Limb (tissue), 2 donors: Measurements from ENCODE around the gene GALR1.
"Not testable (repeated sequence)": the region's sequence is repeated elsewhere in the genome, so short reads cannot be mapped to it uniquely, and the experiment has no call there.

Source experiments
- DNase-seq, 2 donors: peaks; one replicate each; pipeline ENCODE4 v3.0.0-alpha.2; 2016; ENCODE audit errors: extremely low spot score in 2 of 2

The GALR1 gene

GRCh38 chr18:77250926-77251729 lies 1.5 kb downstream of the GALR1 start:
- DNase-seq, result peak in 1 of 2 donors; percentile 38

DNA sequence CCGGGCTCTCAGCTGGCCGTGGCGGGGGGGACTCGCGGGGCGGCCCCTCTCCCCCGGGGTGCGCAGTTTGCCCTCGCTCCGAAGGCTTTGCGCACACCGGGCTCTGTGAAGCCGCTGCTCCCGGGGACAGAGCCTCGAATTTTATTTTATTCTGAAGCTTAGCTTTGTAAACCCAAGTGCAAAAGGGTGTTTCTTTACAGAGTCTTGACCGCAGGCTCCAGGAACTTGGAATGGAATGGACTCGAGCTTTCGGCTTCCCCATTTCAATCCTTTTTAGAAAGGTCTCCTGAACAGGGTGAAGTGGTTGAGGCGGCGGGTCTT lies 2.0 kb downstream of the GALR1 start:
- DNase-seq, result no peak

DNA sequence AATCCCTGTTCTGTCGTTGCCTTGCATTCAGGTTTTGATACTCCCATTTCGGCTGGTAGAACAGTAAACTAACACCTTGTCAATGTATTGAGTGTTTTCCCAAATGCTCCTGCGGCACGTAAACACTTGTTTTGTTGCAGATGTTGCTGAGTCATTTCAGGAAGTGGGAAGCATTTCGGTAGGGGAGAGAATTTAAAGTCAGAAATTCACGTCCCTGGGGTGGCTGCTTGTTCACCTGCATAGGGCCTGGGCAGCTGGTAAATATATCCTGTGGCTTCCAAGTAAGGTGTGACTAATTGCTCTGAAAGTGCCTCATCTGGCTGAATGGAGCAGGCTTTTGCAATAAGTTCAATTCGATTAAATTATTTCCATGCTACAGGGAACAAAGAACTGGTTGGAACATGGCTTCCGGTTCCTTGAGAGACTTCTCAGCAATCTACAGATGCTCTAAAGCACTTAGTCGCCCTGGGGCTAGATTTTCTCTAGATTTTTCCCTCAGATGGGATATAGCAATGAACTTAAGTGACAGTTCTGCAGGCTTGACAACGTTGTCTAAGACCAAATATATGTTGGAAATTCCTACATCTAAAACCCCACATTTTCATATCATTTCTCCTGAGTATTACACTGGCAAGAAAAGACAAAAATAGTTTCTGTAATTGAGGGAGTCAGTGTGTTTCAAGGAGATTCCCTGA lies 5.2 kb downstream of the GALR1 start:
- no peak for DNase-seq

- no peak for DNase-seq
Measured at GRCh38 chr18:77255426-77256105, 5.9 kb downstream of the GALR1 start.

DNA sequence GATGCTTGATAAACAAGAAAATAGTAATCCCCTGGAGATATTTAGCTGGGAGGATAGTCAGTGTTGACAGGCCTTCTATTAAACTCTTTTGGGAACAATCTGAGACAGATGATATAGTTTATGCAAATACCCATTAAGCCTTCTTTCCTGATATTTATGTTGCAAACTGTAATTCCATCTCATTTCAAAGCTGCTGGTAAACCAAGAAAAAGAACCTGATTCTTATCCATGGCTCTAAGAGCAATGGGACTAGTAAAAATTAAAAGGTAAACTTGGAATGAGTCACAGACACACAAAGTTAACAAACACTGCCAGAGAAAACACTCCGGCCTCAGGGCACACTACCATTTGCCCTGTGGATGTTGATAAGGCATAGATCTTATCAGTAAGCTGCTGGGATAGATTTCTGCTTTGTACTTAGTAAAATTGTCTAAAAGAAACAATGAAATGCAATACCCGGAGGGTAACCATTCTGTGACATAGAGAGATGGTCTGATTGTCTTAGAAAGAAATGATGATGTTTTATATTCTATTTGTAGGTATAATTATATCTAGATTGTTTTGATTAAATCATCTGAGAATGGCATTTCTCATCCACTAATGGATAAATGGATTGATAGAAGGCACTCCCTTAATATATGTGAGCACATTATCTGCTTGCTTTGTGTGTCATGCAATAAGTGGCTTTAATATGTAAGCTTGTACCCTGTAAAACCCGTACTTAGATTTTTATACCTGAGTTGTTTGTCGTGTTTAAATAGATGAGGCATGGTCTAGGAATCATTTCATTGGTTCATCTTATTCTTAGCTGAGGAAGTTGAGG lies 13.2 kb downstream of the GALR1 start:
- DNase-seq, result no peak

DNA sequence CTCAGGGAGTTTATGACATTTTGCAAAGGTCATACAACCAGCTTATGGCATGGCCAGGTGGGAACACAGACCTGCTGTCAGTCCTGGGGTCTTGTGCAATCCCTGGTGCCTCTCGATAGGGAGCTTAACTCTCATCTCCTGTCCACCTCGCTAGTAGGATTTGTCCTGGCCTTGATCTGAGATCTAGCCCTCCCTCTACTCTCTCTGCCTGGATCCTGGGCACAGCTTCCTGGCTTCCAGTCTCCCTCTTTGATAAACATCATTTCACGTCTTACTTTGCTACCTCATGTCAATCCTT lies 13.8 kb downstream of the GALR1 start:
- no peak for DNase-seq

DNA sequence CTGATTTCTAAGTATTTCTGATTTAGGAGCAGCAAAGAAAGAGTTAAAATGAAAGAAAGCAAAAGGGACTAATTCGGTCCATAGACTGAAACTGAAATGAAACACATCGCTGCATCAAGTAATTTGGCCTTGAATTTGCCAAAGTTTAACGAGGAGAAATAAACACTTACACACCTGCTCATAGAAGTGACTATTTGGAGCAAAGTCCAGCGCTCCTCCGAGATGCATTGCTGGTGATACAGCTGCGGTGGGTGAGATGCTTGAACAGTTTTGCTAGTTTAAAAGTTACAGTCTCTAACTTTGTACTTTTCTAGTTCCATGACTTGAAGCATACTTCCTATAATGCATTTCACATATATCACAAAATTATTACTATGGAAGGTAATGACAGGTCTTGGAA lies 18.3 kb downstream of the GALR1 start:
- no peak for DNase-seq

DNA sequence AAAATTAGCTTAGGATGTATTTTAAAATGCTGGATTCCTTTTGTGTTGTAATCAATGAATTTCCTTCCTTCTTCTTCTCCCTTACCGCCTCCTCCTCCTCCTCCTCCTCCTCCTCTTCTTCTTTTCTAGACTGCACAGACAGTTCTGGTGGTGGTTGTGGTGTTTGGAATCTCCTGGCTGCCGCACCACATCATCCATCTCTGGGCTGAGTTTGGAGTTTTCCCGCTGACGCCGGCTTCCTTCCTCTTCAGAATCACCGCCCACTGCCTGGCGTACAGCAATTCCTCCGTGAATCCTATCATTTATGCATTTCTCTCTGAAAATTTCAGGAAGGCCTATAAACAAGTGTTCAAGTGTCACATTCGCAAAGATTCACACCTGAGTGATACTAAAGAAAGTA lies 18.8 kb downstream of the GALR1 start:
- no peak for DNase-seq

DNA sequence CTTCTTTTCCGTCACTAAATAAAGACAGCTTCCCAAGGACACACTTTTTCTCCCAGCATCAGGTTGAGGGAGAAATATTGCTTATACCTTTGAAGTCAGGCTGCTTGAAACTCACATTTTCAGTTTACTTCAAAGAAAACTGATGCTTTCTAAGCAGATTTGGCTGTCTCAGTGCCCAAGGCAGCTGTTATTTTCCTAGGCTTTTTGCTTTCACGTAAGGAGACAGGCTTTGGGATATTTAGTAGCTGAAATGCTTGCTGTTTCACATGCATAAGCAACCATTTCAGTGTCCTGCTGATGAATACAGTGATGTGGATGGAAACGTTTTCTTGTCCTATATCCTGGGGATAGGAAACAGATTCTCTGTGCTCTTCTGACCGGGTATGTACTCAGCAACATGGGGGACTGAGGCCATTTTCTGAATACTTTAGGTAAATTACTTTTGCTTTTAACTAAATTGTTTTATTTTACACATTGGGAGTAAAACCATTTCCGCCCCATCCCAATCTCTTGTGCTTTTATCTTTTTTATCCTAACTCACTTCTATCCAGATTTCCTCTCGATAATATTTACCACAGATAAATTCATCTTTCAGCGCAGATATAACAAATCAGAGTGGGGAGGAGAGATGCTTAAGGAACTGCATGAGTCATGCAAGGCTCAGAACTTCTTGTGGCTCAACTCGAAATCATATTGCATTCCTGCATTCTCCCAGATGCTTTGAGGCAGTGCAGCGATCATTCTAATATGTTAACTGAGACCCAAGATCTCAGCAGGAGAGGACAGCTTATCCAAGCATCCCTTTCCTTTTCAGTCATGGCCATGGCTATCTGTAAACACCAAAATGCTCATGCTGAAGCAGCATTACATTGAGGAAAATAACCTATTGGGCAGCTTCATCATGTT lies 22.2 kb downstream of the GALR1 start:
- no peak for DNase-seq

- not testable (repeated sequence) for DNase-seq
Measured at GRCh38 chr18:77290841-77291240, 41.2 kb downstream of the GALR1 start.

DNA sequence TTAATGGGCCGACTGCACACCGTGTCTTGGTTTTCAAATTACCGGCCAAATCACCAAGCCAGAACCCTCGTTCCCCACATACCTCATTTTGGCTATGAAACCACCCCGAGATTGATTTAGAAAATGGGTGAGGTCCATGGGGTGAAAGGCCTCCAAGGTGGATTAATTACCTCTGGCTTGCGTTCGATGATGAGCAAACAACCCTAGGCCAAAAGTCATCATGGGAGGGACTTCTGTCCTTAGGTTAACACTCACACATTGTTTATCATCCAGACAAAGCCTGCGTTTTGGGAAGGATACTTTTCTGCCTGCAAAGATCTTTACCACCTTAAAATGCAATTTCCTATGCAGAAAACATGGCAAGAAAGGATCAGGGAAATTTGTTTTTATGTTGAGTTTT lies 48.5 kb downstream of the GALR1 start:
- DNase-seq, result no peak

GRCh38 chr18:77299706-77300105 lies 50.1 kb downstream of the GALR1 start:
- no peak for DNase-seq

DNA sequence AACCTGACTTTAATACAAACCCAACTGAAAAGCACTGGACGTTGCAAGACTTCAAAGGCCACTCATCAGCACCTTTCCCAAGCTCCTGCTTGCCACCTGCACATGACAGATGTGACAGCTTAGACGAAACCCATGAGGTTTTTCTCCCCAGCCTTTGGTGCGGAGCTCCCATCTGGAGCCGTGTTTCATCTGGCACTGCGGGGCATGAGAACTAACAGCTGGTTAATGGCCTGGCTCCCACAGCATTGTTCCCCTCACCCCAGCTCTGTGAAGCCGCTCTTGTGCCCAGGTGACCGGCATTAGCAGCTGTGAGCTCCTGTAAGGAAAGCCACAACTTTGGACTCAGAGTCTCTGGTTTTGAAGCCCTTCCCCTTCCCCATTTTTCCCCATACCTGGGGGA lies 50.9 kb downstream of the GALR1 start:
- no peak for DNase-seq

GRCh38 chr18:77304268-77304667 lies 54.6 kb downstream of the GALR1 start:
- DNase-seq, result no peak

DNA sequence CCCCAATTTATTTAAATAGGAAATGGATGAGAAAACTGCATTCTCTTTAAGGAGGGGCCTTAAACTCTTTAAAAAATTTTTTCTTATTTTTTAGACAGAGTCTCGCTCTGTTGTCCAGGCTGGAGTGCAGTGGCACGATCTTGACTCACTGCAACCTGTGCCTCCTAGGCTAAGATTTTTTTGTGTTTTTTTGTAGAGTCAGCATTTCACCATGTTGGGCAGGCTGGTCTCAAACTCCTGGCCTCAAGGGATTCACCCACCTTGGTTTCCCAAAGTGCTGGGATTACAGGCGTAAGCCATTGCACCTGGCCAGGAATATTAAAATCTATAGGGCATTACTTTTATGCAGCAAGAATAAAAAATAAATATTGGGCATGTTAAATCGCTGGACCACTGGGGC lies 56.0 kb downstream of the GALR1 start:
- DNase-seq, result no peak

DNA sequence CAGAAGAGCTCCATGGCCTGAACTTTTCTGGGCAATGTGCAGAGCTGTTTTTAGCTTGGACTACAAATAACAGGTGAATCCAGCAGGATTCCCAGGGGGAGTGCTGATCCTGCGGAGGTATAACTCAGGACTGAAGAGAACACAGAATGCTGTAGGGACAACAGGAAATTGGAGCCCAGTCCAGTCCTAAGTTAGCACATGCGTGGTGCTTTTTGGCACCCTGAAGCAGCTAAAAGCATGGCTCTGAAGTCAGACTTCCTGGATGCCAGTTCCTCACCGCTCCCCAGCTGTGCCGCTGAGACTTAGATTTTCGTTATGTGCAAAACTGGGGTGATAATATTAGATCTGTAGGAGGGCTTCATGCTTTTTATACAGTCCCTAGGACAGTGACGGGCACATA lies 58.6 kb downstream of the GALR1 start:
- no peak for DNase-seq

GRCh38 chr18:77314511-77314910 lies 64.9 kb downstream of the GALR1 start:
- DNase-seq, result no peak

- no peak for DNase-seq
Measured at GRCh38 chr18:77314952-77315351, 65.3 kb downstream of the GALR1 start.

DNA sequence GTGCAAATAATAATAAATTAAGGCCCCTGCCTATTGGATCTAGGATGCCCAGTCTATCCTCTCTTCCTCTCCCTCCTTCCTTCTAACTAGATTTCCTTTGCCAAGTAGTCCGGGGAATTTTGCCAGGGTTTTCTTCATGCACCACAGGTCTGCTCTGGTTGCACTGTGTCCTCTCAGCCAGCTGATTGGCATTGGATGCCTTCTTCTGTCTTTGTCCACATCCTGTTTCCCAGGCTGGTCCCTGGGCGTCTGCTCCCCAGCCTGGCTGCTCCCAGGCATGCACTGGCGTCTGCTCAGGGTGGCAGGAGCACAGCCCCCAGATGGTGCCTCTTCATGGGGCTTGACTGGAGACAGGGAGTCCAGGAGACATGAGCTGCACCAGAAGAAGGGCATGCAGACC lies 66.4 kb downstream of the GALR1 start:
- no peak for DNase-seq

DNA sequence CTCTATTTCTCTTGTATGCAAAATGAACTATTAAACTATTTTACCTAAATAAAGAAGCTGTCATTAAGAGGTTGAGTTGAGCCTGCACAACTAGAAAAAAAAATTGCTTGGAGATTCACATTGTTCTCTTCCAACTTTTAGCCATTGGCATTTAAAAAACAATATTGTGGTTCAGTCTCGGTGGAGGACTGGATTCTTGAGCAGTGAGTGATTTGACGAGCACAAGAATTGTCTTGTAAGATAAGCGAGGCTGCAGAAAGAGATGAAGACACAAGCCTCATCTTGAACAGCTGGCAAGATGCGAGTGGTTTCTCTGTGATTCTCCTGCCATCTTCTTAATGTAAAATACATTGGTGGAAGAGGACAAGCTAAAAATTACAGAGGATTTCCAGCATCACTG lies 67.0 kb downstream of the GALR1 start:
- no peak for DNase-seq

DNA sequence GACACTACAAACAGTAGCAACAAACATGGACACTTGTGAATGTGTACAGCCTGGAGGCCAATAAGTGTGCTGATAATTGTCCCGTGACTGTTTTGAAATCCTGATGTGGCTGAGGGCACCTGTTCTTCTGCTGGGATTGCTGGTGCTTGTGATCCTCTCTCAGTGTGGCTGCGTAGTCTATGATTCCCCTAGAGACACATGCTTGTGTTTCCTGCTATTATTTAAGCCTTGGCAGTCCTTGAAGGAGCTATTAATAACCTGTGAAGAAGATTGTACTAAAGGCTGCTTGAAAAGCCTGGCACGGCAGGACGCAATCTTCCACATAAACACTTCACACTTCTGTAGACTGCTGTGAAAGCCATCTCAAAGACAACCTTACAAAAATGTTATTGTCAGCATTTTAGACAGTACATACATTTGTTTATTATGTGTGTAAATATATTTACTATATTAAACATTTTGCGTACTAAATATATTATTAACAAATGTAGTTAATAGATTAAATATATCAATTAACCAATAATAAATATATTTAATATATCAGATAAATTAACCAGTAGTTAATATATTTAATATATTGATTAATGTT lies 71.4 kb downstream of the GALR1 start:
- peak in 1 of 2 donors; percentile 34 for DNase-seq
